Left ventricle myocardium inferior (tissue), 1 donor: ENCODE measurements around the gene HDDC2. TPM values are rescaled to one million over a fixed set of nuclear protein-coding genes. Genes with fewer than 3 reads are reported as not detected.
A peak's percentile ranks its signal among the peaks of the same experiment; 100 is the strongest.

Experiments used
- DNase-seq: peaks from one replicate; pipeline ENCODE4 v3.0.0-alpha.2; 2020
- H3K27ac ChIP-seq: fragments of 200-600 bp; replicated peaks from 2 replicates; pipeline ENCODE4 v1.8.0; 2021
- H3K27me3 ChIP-seq: fragments of 200-600 bp; 2 replicates; pipeline ENCODE4 v1.8.0; 2021; ENCODE audit warnings: low read depth
- H3K36me3 ChIP-seq: fragments of 200-600 bp; 2 replicates; pipeline ENCODE4 v1.8.0; 2021
- H3K4me1 ChIP-seq: fragments of 200-600 bp; 2 replicates; pipeline ENCODE4 v1.8.0; 2021
- H3K4me3 ChIP-seq: fragments of 200-600 bp; 2 replicates; pipeline ENCODE4 v1.8.0; 2021; ENCODE audit warnings: mild to moderate bottlenecking, moderate library complexity
- H3K9me3 ChIP-seq: fragments of 200-600 bp; replicated peaks from 2 replicates; pipeline ENCODE4 v1.8.0; 2021
- CTCF ChIP-seq: fragments of 200-600 bp; IDR thresholded peaks from 2 replicates; pipeline ENCODE4 v1.8.0; 2021; ENCODE audit warnings: antibody characterized with exemption, mild to moderate bottlenecking, borderline replicate concordance
- intact Hi-C: fragments of 100-400 bp; cut with micrococcal nuclease; formaldehyde crosslinking; loops from one replicate; pipeline ENCODE4 v1.11.0; 2022
- total RNA-seq: library from RNA; stranded (reverse); fragmentation: NEBNext Ultra II Directional; extraction: Animal tissue kit (Norgen Biotek cat#: 25700); gene quantifications from one replicate; pipeline ENCODE4 v1.2.1, GENCODE V29; 2021
- donor health status: DM: no; HTN: yes; CAD: no; lungs with severe emphysema.

The HDDC2 gene
- total RNA-seq, 1 donor from 2014 or later: 87.9 TPM

- intact Hi-C loops: no loop called here
- no peak for TF ChIP-seq CTCF
Measured at GRCh38 chr6:125264476-125264875, 37.3 kb downstream of the HDDC2 start.

DNA sequence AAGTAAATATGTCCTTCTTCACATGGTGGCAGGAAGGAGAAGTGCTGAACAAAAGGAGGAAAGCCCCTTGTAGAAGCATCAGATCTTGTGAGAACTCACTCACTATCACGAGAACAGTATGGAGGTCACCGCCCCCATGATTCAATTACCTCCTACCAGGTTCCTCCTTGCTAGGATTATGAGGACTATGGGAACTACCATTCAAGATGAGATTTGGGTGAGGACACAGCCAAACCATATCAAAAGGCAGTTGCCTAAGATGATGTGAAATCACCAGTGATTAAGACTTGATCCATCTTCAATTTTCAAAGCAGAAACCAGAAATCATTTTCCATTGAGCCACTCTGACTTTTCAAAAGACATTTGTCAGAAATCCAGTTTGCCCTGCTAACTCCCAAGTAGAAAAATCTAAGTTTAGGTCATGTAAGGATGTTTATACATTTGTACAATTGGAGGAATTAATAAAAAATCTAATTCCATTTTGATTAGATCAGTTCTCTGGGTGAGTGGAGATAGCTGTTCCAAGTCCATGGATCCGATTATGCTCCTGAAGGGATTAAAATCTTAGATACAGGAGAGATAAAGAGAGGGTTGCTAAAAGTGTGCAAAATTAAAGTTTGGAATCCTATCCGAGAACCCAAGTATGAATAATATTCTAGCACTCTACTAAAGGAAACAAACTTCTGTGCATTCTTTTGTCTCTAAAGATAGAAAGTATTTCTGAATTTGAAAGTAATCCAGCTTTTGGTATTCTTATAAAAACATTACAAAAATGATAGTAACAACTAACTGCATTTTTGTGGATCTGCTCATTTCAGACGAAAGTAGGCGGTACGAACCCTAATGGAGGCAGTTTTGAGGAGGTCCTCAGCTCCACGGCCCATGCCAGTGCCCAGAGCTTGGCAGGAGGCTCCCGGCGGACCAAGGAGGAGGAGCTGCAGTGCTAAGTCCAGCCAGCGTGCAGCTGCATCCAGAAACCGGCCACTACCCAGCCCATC lies 39.5 kb downstream of the HDDC2 start:
- intact Hi-C loops: no loop called here
- no peak for TF ChIP-seq CTCF
- Histone ChIP-seq H3K27ac (no peak overlapping the region), H3K27me3 (no peaks in the 10 kb centered on the region), H3K4me1 (no peaks in the 10 kb centered on the region), H3K36me3 (peaks cover 8% of the 10 kb centered on the region), H3K4me3 (peak overlapping the region; percentile 21), H3K9me3 (no peaks in the 10 kb centered on the region)
- DNase-seq: no peak

More at GRCh38 chr6:125264476-125264875, 37.3 kb downstream of the HDDC2 start:
- Histone ChIP-seq H3K9me3 (no peaks in the 10 kb centered on the region), H3K27me3 (no peaks in the 10 kb centered on the region), H3K4me1 (no peaks in the 10 kb centered on the region), H3K27ac (no peak overlapping the region), H3K36me3 (peaks cover 8% of the 10 kb centered on the region), H3K4me3 (no peak overlapping the region)
- DNase-seq: no peak

GRCh38 chr6:125259354-125259736 lies 42.4 kb downstream of the HDDC2 start:
- H3K36me3 ChIP-seq: peaks cover 8% of the 10 kb centered on the region
- H3K9me3 ChIP-seq: no peaks in the 10 kb centered on the region
- DNase-seq: no peak
- H3K4me3 ChIP-seq: no peak overlapping the region
- no peak overlapping the region for H3K27ac ChIP-seq
- intact Hi-C loops: no loop called here
- no peaks in the 10 kb centered on the region for H3K27me3 ChIP-seq
- no peaks in the 10 kb centered on the region for H3K4me1 ChIP-seq
- TF ChIP-seq CTCF: no peak

DNA sequence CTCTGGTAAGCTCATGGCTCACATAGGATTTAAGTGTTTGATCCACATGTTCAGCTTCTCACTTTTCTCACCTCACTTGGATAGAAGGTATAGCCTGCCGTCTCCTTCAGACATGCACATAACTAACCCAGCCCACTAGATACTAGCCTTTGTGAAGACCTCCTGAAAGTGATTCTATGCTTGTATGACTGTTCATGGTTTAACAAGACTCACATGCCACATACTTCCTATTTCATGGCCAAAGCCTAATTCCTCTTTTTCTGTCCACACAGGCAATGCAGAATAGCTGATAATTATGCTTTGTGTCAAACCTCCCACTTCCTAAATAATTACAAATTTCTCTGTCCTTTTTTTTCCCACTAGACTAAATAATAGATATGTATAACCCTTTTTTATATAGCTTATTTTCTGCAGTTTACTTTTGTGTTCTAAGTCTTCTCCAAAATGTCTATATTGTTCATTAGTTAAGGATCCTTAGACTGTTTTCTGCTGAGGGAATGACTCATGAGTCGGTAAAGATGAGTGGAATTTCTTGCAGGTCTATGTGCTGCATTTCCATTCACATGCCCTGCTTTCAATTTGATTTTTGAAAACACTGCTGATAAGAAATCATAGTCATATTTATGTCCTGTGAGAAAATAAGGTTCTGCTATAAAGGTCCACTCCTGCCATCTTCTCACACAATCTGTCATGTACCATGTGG lies 43.0 kb downstream of the HDDC2 start:
- intact Hi-C loops: no loop called here
- no peaks in the 10 kb centered on the region for H3K4me1 ChIP-seq
- no peak for TF ChIP-seq CTCF
- H3K9me3 ChIP-seq: no peaks in the 10 kb centered on the region
- no peak overlapping the region for H3K4me3 ChIP-seq
- H3K36me3 ChIP-seq: peaks cover 8% of the 10 kb centered on the region
- DNase-seq: no peak
- no peak overlapping the region for H3K27ac ChIP-seq
- no peaks in the 10 kb centered on the region for H3K27me3 ChIP-seq

- no peaks in the 10 kb centered on the region for H3K4me1 ChIP-seq
- no peak for TF ChIP-seq CTCF
- intact Hi-C loops: no loop called here
- H3K36me3 ChIP-seq: no peaks in the 10 kb centered on the region
- H3K4me3 ChIP-seq: no peak overlapping the region
- no peak for DNase-seq
- H3K27me3 ChIP-seq: no peaks in the 10 kb centered on the region
- no peaks in the 10 kb centered on the region for H3K9me3 ChIP-seq
- H3K27ac ChIP-seq: no peak overlapping the region
Measured at GRCh38 chr6:125257351-125257750, 44.4 kb downstream of the HDDC2 start.
